Activated effector memory CD4-positive, alpha-beta T cell treated with anti-CD3 and anti-CD28 coated beads, Interleukin-2, amount 50 U/mL, for 16 hours (primary cell): Measurements from ENCODE around the gene ZNF48.
A peak's percentile ranks its signal among the peaks of the same experiment; 100 is the strongest.
"Not testable (repeated sequence)": the region's sequence is repeated elsewhere in the genome, so short reads cannot be mapped to it uniquely, and the experiment has no call there.

Experiments used
- DNase-seq: peaks from one replicate; pipeline ENCODE4 v3.0.0-alpha.2; 2020

The ZNF48 gene

GRCh38 chr16:30378236-30379157 is 16.7 kb upstream of the ZNF48 start:
- DNase-seq: peak; percentile 100

- no peak for DNase-seq
Measured at GRCh38 chr16:30379158-30379783, 15.9 kb upstream of the ZNF48 start.

- DNase-seq: no peak
Measured at GRCh38 chr16:30380072-30380802, 15.0 kb upstream of the ZNF48 start.

- DNase-seq: no peak
Measured at GRCh38 chr16:30380803-30381208, 14.4 kb upstream of the ZNF48 start.

GRCh38 chr16:30381291-30382041 is 13.8 kb upstream of the ZNF48 start:
- peak; percentile 76 for DNase-seq

GRCh38 chr16:30382111-30382881 is 12.9 kb upstream of the ZNF48 start, which contains the start of gene SEPTIN1:
TSS of gene SEPTIN1 (minus strand) at chr16:30382561. CDS start at chr16:30382542, 19 bp downstream.
- DNase-seq: peak; percentile 92

GRCh38 chr16:30383521-30383920 is 11.7 kb upstream of the ZNF48 start:
- no peak for DNase-seq

GRCh38 chr16:30394592-30395154 is 547 bp upstream of the ZNF48 start:
- no peak for DNase-seq

- DNase-seq: no peak
Measured at GRCh38 chr16:30395992-30396585, 869 bp downstream of the ZNF48 start.

- not testable (repeated sequence) for DNase-seq
Measured at GRCh38 chr16:30396627-30397026, 1.4 kb downstream of the ZNF48 start.

GRCh38 chr16:30397056-30397455 is 1.8 kb downstream of the ZNF48 start:
- no peak for DNase-seq

- no peak for DNase-seq
Measured at GRCh38 chr16:30397776-30398660, 2.8 kb downstream of the ZNF48 start.

GRCh38 chr16:30398661-30399434 is 3.6 kb downstream of the ZNF48 start:
- DNase-seq: no peak

- DNase-seq: no peak
Measured at GRCh38 chr16:30399435-30400186, 4.4 kb downstream of the ZNF48 start.

GRCh38 chr16:30401768-30402425 is 6.7 kb downstream of the ZNF48 start:
- no peak for DNase-seq

GRCh38 chr16:30406795-30407101 is 11.5 kb downstream of the ZNF48 start:
- DNase-seq: no peak

GRCh38 chr16:30407102-30407803 is 12.0 kb downstream of the ZNF48 start, which contains the start of gene ZNF771:
TSS of gene ZNF771 (plus strand) at chr16:30407606. CDS start at chr16:30408054, 448 bp downstream.
- DNase-seq: peak; percentile 97
